IPS-15b (cell line): ENCODE data around the gene CXCL5.

Source experiments
- H3K27me3 ChIP-seq: one replicate; pipeline ENCODE4 v1.6.1; 2013; ENCODE audit warnings: low read length; ENCODE audit not compliant: control insufficient read depth, insufficient read depth
- H3K36me3 ChIP-seq: one replicate; pipeline ENCODE4 v1.6.1; 2013; ENCODE audit warnings: low read length; ENCODE audit not compliant: control insufficient read depth, insufficient read depth
- H3K4me1 ChIP-seq: one replicate; pipeline ENCODE4 v1.6.1; 2013; ENCODE audit warnings: mild to moderate bottlenecking, low read length; ENCODE audit not compliant: control insufficient read depth, insufficient read depth
- H3K4me3 ChIP-seq: one replicate; pipeline ENCODE4 v1.5.1; 2013; ENCODE audit warnings: low read depth, low read length
- H3K9ac ChIP-seq: one replicate; pipeline ENCODE4 v1.6.1; 2013; ENCODE audit warnings: low read depth, mild to moderate bottlenecking, low read length
- H3K9me3 ChIP-seq: one replicate; pipeline ENCODE4 v1.6.1; 2013; ENCODE audit warnings: mild to moderate bottlenecking, low read length; ENCODE audit not compliant: control insufficient read depth, insufficient read depth

CXCL5 gene

DNA sequence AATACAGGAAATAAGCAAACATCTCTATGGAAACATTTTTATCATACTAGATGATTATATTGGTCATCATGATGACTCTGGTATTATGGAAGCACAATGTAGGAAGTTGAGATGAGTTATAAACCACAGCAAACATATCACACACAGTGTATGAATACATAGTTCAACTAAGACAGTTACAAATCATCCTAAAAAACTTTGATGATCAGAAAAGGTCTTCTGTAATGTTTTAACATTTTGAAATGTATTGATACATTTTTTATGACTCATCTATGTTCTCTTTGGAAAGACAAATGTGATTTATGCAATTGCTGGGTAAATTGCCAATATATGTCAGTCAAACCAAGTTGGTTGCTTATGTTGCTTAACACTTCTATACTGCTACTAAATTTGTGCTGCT, 35.3 kb upstream of the CXCL5 start:
- Histone ChIP-seq H3K9me3 (no peaks in the 10 kb centered on the region), H3K4me3 (no peak overlapping the region), H3K36me3 (no peaks in the 10 kb centered on the region), H3K4me1 (no peaks in the 10 kb centered on the region), H3K9ac (no peak overlapping the region), H3K27me3 (no peaks in the 10 kb centered on the region)

DNA sequence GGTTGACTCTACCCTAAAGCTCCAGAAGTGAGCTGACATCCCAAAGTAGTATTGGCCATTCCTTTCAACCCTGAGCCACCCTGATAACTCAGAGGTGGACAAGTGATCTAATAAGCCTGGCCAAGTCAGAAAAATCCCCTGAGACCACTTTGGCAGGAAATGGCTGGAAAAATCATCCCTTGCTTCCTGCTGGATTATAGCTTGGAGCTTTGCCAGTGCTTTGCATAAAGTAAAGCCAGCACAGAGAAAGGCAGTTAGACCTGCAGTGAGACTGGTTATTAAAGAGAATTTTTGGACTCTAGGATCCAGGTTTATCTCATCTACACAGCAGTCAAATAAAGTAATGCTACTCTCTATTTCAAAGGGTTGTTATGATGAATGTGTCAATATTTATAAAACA, 33.6 kb upstream of the CXCL5 start:
- H3K9me3 ChIP-seq = no peaks in the 10 kb centered on the region
- no peaks in the 10 kb centered on the region for H3K4me1 ChIP-seq
- H3K9ac ChIP-seq = no peak overlapping the region
- no peaks in the 10 kb centered on the region for H3K27me3 ChIP-seq
- H3K36me3 ChIP-seq = no peaks in the 10 kb centered on the region
- no peak overlapping the region for H3K4me3 ChIP-seq

DNA sequence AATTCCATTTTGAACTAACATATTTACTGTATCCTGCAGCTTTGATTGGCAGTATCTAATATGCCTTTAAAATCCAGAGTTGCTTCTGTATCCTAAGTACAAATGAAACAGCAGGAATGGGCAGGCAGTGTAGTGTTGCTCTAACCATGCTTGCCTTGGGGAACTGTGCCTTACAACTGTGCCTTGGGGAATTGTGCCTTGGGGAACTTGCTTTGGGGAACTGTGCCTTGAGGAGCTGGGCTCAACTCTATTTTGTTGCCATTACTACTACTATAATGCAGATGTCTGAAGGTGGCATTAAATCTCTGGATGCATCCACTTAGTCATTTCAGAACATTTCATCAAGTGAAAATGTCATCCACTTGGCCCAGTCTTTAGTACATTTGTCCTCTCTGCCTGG, 33.1 kb upstream of the CXCL5 start:
- no peak overlapping the region for H3K4me3 ChIP-seq
- H3K4me1 ChIP-seq = no peaks in the 10 kb centered on the region
- H3K9ac ChIP-seq = no peak overlapping the region
- no peaks in the 10 kb centered on the region for H3K27me3 ChIP-seq
- no peaks in the 10 kb centered on the region for H3K36me3 ChIP-seq
- no peaks in the 10 kb centered on the region for H3K9me3 ChIP-seq

DNA sequence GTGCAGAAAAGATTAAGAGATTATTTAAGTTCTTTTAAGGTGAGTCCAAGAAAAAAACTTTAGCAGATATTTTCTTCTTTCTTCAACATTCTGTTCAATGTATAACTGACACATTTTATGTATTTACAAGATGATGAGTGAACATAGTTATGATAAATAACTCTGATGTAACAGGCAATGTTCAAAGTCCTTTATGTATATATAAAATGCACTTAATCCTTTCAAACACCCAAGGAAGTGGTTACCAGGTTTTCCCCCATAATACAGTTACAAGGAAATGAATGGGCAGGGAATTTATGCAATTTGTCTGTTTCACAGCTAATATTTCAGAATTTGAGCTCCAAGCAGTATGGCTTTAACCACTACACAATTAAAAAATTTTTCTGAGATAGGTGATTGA, 31.8 kb upstream of the CXCL5 start:
- Histone ChIP-seq H3K9ac (no peak overlapping the region), H3K4me3 (no peak overlapping the region), H3K9me3 (no peaks in the 10 kb centered on the region), H3K36me3 (no peaks in the 10 kb centered on the region), H3K27me3 (no peaks in the 10 kb centered on the region), H3K4me1 (no peaks in the 10 kb centered on the region)

DNA sequence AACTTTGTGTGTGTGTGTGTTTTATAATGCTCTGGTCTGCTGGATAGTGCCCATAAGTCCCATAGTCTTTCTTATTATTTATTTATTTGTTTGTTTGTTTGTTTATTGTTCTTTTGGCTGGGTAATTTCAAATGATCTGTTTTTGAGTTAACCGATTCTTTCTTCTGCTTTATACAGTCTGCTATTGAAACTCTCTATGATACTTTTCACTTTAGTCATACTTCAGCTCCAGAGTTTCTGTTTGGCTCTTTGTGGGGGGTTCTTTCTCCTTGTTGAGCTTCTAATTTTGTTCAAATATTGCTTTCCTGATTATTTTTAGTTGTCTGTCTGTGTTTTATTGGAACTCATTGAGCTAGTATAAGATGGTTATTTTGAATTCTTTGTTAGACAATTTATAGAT, 30.0 kb upstream of the CXCL5 start:
- H3K27me3 ChIP-seq = no peaks in the 10 kb centered on the region
- no peaks in the 10 kb centered on the region for H3K36me3 ChIP-seq
- no peak overlapping the region for H3K9ac ChIP-seq
- no peaks in the 10 kb centered on the region for H3K4me1 ChIP-seq
- H3K4me3 ChIP-seq = no peak overlapping the region
- no peaks in the 10 kb centered on the region for H3K9me3 ChIP-seq

DNA sequence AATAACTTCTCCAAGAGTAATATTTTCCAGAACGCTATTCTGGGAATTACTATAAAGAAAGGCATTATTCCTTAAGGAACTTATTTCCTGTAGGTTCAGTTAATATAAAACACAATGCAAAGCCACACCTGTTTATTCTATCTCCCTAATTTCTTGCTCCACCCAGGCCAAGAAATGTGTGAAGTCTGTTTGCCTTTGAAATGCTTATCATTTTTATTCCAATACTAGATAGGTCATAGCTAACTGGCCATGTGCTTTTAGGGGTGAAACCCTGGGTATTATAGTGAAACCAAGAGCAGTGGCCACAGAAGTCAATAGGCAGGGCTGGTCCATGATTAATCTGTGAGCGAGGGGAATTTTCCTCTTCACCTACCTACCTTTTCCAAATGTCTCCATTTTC, 25.2 kb upstream of the CXCL5 start:
- Histone ChIP-seq H3K36me3 (no peaks in the 10 kb centered on the region), H3K9me3 (no peaks in the 10 kb centered on the region), H3K4me3 (no peak overlapping the region), H3K27me3 (no peaks in the 10 kb centered on the region), H3K4me1 (no peaks in the 10 kb centered on the region), H3K9ac (no peak overlapping the region)

DNA sequence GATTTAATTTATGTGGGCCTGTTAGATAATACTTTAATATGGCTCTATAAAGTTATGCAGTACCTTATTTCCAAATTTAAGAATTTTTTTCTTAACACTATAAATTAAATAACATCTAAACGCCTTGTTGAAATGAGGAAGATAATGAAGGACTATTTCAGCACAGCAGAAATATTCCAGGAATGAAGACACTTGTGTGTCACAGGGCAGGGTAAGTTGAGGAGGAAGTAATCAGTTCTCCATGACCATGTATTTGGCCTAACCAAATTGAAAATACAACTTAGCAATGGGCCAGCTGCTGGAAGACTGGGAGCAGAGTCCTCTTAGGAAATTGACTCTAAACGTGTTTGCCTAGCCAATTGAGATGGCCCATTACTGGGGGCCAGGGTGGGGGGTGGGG, 23.1 kb upstream of the CXCL5 start:
- H3K9ac ChIP-seq = no peak overlapping the region

DNA sequence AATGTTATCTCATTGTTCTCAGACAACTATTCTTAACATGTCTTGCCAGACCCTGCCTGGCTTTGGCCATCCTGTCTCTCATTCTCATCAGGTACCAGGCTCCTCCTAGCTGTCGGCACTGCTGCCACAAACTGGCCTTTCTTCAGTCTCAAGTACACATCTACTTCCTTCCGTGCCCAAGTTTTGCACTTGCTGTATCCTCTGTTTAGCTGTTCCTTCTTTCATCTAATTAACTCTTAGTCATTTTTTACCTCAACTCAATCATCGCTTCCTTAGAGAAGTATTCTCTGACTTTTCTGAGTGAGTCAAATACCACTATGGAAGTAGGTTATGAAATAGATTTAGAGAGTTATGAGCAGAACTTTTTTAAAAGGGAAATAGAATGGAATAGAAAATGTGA, 20.3 kb upstream of the CXCL5 start:
- no peak overlapping the region for H3K9ac ChIP-seq
- H3K4me3 ChIP-seq = no peak overlapping the region
- H3K4me1 ChIP-seq = peaks cover 7% of the 10 kb centered on the region
- no peaks in the 10 kb centered on the region for H3K36me3 ChIP-seq
- no peaks in the 10 kb centered on the region for H3K27me3 ChIP-seq
- no peaks in the 10 kb centered on the region for H3K9me3 ChIP-seq

More for the DNA sequence above, 23.1 kb upstream of the CXCL5 start:
- no peak overlapping the region for H3K4me3 ChIP-seq
- no peaks in the 10 kb centered on the region for H3K36me3 ChIP-seq
- no peaks in the 10 kb centered on the region for H3K4me1 ChIP-seq
- H3K9me3 ChIP-seq = no peaks in the 10 kb centered on the region
- no peaks in the 10 kb centered on the region for H3K27me3 ChIP-seq

DNA sequence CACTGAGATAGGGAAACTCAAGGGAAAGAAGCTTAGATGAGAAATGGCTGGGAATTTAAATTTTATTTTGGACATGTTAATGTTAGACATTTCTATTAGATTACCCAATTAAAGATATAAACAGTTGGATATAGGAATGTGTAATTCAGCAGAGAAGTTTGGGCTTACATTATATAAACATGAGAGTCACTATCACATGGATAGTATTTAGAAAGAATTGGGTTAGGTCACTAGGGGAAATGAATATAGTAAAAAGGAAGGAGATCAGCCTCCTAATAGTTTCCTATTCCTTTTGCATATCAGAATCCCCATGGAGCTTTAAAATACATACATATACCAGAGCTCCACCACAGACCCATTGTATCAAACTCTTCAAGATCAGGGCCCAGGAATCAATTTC, 19.6 kb upstream of the CXCL5 start:
- H3K9ac ChIP-seq = no peak overlapping the region
- H3K4me1 ChIP-seq = peaks cover 7% of the 10 kb centered on the region
- H3K36me3 ChIP-seq = no peaks in the 10 kb centered on the region
- H3K27me3 ChIP-seq = no peaks in the 10 kb centered on the region
- H3K9me3 ChIP-seq = no peaks in the 10 kb centered on the region
- H3K4me3 ChIP-seq = no peak overlapping the region

DNA sequence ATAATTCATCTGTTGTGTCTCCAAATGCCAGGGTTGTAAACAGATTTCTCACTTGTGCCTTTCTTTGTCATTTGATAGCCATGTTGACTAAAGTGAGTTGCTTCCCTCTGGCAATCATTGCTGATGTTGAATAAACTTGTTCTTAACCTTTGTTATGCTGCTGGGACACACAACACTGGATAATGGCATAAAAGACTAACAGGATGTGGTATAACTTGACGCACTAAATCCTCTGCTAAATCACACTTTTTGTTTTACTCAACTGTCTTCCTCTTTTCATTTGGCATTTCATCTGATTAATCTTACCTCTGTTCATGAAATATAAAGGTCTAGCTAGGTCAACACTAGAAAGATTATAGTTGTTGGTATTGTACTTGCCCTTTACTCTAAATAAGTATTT, 17.6 kb upstream of the CXCL5 start:
- no peaks in the 10 kb centered on the region for H3K27me3 ChIP-seq
- H3K9ac ChIP-seq = no peak overlapping the region
- H3K4me3 ChIP-seq = no peak overlapping the region
- peaks cover 7% of the 10 kb centered on the region for H3K4me1 ChIP-seq
- H3K36me3 ChIP-seq = no peaks in the 10 kb centered on the region
- H3K9me3 ChIP-seq = no peaks in the 10 kb centered on the region

DNA sequence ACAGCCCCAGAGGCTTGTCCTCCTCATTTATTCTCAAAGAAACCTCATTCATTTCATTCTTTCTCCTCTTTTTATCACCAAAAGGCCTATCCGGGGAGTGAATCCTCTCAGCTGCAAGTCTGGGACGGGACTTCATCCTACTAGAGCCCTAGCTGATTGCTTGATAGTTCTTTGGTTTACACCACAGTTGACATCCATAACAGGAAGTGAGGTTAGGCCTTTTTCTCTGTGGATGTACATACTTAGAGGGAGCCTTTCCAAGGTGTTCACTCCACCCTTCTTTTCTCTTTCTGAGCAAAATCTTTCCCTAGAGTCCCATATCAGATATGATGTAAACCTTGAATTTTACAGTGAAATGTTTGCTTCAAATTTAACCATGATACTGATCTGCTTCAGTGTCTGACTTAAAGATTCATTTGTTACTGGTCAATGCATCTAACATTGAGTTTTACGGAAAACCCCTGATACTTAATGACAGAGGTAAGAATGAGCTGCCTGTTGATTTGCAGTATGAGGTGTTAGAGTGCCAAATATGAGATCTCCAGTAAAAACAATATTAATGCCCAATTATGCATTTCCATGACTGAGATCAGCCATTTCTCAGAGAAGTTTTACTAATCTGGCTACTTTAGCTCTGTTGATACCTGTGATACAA, 16.8 kb upstream of the CXCL5 start:
- H3K36me3 ChIP-seq = no peaks in the 10 kb centered on the region
- H3K27me3 ChIP-seq = no peaks in the 10 kb centered on the region
- no peak overlapping the region for H3K9ac ChIP-seq
- H3K9me3 ChIP-seq = no peaks in the 10 kb centered on the region
- no peak overlapping the region for H3K4me3 ChIP-seq
- H3K4me1 ChIP-seq = peaks cover 7% of the 10 kb centered on the region

DNA sequence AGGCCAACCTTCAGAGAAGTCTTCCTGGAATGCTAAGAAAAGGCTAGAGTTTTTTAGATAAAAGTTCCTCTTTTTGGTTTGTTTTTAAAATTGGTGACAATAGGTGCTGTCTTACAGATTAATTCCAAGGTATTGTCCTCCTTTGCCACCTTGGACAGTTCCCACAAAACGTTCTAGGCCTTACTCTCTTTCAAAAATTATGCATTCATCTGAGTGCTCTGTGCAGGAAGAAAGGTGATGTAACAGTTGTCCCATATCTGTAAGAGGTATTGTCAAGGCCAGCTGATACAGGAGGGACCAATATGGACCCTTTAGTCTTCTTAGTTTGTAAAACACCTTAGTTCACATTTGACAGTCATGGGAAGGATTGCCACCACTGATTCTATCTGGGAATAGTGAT, 15.9 kb upstream of the CXCL5 start:
- Histone ChIP-seq H3K9ac (no peak overlapping the region), H3K36me3 (no peaks in the 10 kb centered on the region), H3K4me3 (no peak overlapping the region), H3K27me3 (no peaks in the 10 kb centered on the region), H3K9me3 (no peaks in the 10 kb centered on the region), H3K4me1 (peaks cover 7% of the 10 kb centered on the region)
